Activated CD4-positive, alpha-beta T cell treated with anti-CD3 and anti-CD28 coated beads, Interleukin-2, amount 50 U/mL, for 1 hour (primary cell): ENCODE data around the gene RCOR1.
"Not testable (repeated sequence)": the region's sequence is repeated elsewhere in the genome, so short reads cannot be mapped to it uniquely, and the experiment has no call there.

ENCODE experiments used
- DNase-seq: peaks from one replicate; pipeline ENCODE4 v3.0.0-alpha.2; 2020

RCOR1 gene

GRCh38 chr14:102571478-102572042, 20.9 kb upstream of the RCOR1 start:
- no peak for DNase-seq

- not testable (repeated sequence) for DNase-seq
Measured at GRCh38 chr14:102573161-102573560, 19.3 kb upstream of the RCOR1 start.

- DNase-seq = no peak
Measured at GRCh38 chr14:102573591-102574046, 18.8 kb upstream of the RCOR1 start.

- no peak for DNase-seq
Measured at GRCh38 chr14:102574281-102575159, 17.9 kb upstream of the RCOR1 start.

GRCh38 chr14:102575160-102575845, 17.1 kb upstream of the RCOR1 start:
- DNase-seq = no peak

- DNase-seq = not testable (repeated sequence)
Measured at GRCh38 chr14:102575846-102576428, 16.5 kb upstream of the RCOR1 start.

GRCh38 chr14:102578821-102579220, 13.6 kb upstream of the RCOR1 start:
- DNase-seq = no peak

GRCh38 chr14:102579696-102580549, 12.5 kb upstream of the RCOR1 start:
- DNase-seq = no peak

GRCh38 chr14:102580550-102581110, 11.8 kb upstream of the RCOR1 start:
- no peak for DNase-seq

- DNase-seq = no peak
Measured at GRCh38 chr14:102581193-102581592, 11.3 kb upstream of the RCOR1 start.

- DNase-seq = no peak
Measured at GRCh38 chr14:102583726-102584125, 8.7 kb upstream of the RCOR1 start.

GRCh38 chr14:102584871-102585869, 7.3 kb upstream of the RCOR1 start:
- DNase-seq = no peak

GRCh38 chr14:102586420-102587104, 5.9 kb upstream of the RCOR1 start:
- DNase-seq = no peak

- no peak for DNase-seq
Measured at GRCh38 chr14:102588821-102589220, 3.6 kb upstream of the RCOR1 start.

GRCh38 chr14:102589761-102590290, 2.6 kb upstream of the RCOR1 start:
- no peak for DNase-seq

- DNase-seq = no peak
Measured at GRCh38 chr14:102590667-102591099, 1.8 kb upstream of the RCOR1 start.

- no peak for DNase-seq
Measured at GRCh38 chr14:102591372-102591943, 991 bp upstream of the RCOR1 start.

GRCh38 chr14:102592763-102593060, 263 bp downstream of the RCOR1 start:
- no peak for DNase-seq

- DNase-seq = peak; percentile 61
Measured at GRCh38 chr14:102593061-102593824, 794 bp downstream of the RCOR1 start.
